ENCODE measurements around the gene MFSD1. TPM values are rescaled to one million over a fixed set of nuclear protein-coding genes. Genes with fewer than 3 reads are reported as not detected.

Gene MFSD1
- total RNA-seq, 2 experiments from 2014 or later: 26.0 to 27.3 TPM

DNA sequence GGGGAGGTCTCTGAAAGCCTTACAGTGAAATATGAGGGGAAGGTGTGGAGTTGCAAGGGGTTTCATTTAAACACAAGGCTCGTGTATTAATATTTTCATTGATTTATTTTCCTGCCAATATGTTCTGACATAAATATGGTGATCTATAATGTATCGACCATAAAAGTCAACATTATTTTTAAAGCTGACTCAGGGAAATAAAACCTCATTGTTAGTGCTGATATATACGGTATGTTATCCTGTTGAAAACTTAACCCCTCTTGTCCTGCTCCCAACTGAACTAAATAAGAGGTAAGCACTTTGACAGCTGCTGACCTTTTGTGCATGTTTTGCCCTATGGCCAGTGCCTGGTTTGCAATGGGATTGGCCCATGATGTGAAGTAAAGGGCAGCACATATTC is 47.9 kb downstream of the MFSD1 start:
- H3K4me1 ChIP-seq (ENCODE audit: insufficient read depth, low read length, poor library complexity, severe bottlenecking): no peaks in the 10 kb centered on the region
- no peak overlapping the region for H3K4me3 ChIP-seq (ENCODE audit: low read depth, low read length, poor library complexity, severe bottlenecking)
- POLR2A ChIA-PET: no interaction called here
- no peak overlapping the region for H2AFZ ChIP-seq (ENCODE audit: low read length)
- no peak overlapping the region for H3K4me2 ChIP-seq (ENCODE audit: low read length)
- intact Hi-C loops (cut with micrococcal nuclease; ENCODE audit: unreplicated experiment): no loop called here
- TF ChIP-seq, protein P1, sequence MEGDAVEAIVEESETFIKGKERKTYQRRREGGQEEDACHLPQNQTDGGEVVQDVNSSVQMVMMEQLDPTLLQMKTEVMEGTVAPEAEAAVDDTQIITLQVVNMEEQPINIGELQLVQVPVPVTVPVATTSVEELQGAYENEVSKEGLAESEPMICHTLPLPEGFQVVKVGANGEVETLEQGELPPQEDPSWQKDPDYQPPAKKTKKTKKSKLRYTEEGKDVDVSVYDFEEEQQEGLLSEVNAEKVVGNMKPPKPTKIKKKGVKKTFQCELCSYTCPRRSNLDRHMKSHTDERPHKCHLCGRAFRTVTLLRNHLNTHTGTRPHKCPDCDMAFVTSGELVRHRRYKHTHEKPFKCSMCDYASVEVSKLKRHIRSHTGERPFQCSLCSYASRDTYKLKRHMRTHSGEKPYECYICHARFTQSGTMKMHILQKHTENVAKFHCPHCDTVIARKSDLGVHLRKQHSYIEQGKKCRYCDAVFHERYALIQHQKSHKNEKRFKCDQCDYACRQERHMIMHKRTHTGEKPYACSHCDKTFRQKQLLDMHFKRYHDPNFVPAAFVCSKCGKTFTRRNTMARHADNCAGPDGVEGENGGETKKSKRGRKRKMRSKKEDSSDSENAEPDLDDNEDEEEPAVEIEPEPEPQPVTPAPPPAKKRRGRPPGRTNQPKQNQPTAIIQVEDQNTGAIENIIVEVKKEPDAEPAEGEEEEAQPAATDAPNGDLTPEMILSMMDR (conservative IDR thresholded peaks at IDR 0.05; ENCODE audit: low read length): no peak
- no peak for TF ChIP-seq EZH2phosphoT487 (IDR thresholded peaks at IDR 0.05; ENCODE audit: borderline replicate concordance, low read depth, low read length)
- H4K20me1 ChIP-seq (ENCODE audit: insufficient read depth, low read length): no peaks in the 10 kb centered on the region
- no TSS peak for BruUV-seq (replicated peaks)
- no peak for DNase-seq (ENCODE audit: low spot score)
- H3K9me2 ChIP-seq (ENCODE audit: insufficient read depth, low read length): no peaks in the 10 kb centered on the region
- CTCF ChIA-PET (ENCODE audit: unreplicated experiment): no interaction called here
- no peak overlapping the region for H3K27ac ChIP-seq (ENCODE audit: low read depth, low read length, poor library complexity, severe bottlenecking)
- no peaks in the 10 kb centered on the region for H3K36me3 ChIP-seq (ENCODE audit: insufficient read depth, low read length)
- no peaks in the 10 kb centered on the region for H3K9me3 ChIP-seq (ENCODE audit: low read length)
- no peaks in the 10 kb centered on the region for H3K79me2 ChIP-seq (ENCODE audit: insufficient read depth, low read depth, low read length)

DNA sequence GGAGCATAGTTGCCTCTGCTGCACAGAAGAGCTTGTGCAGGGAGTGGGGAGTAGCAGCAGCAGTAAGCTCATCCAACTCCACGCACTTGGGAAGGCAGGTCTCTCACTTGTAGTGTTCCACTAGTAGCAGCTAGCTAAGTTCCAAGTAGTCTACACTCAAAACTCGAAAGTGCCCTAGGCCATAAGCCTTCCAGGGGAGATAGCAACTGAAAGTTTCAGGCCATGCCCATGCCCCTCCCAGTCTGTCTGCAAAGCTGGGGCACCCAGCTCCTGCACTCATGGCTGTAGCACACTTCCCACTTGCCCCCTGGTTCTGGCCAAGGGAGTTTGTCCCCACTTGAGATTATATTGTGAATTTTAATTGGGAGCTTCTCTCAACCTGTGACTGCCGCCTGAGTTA is 57.5 kb downstream of the MFSD1 start:
- CTCF ChIA-PET (ENCODE audit: unreplicated experiment): no interaction called here
- DNase-seq (ENCODE audit: low spot score): no peak
- POLR2A ChIA-PET: no interaction called here

DNA sequence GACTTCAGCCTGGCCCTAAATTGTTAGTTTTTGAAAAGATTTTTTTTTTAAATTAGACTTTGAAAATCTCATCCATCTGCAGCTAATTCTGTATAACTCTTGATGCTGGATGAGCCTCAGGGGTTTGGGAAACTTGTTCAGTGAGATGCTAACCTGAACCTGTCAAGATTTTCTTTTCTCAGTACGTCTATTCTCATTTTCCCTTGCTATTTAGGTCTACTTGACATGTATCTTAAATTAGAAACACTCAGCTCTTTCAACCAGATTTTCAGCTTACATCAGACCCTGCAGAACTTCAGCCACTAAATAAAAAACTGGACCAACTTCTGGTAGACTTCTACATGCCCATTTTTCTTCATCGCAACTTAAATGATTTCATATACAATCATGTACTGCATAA is 61.4 kb downstream of the MFSD1 start:
- no peaks in the 10 kb centered on the region; the same call in 1 of the 2 replicates for H4K20me1 ChIP-seq (ENCODE audit: insufficient read depth, low read length)
- no peaks in the 10 kb centered on the region for H3K79me2 ChIP-seq (ENCODE audit: insufficient read depth, low read depth, low read length)
- H3K4me2 ChIP-seq (ENCODE audit: low read length): no peak overlapping the region
- BruUV-seq (replicated peaks): no TSS peak
- no peak for TF ChIP-seq EZH2phosphoT487 (IDR thresholded peaks at IDR 0.05; ENCODE audit: borderline replicate concordance, low read depth, low read length)
- TF ChIP-seq, protein P1 (conservative IDR thresholded peaks at IDR 0.05; ENCODE audit: low read length): no peak
- no peaks in the 10 kb centered on the region for H3K4me1 ChIP-seq (ENCODE audit: insufficient read depth, low read length, poor library complexity, severe bottlenecking)
- POLR2A ChIA-PET: interaction anchor here (0.8 to 1.6 kb wide), 3 partner anchors 70 to 385 kb away, joined by 3 to 5 read pairs (median 3); no protein-coding TSS in a partner anchor
- H3K9me3 ChIP-seq (ENCODE audit: low read length): no peaks in the 10 kb centered on the region
- DNase-seq (ENCODE audit: low spot score): no peak
- H3K36me3 ChIP-seq (ENCODE audit: insufficient read depth, low read length): no peaks in the 10 kb centered on the region
- H2AFZ ChIP-seq (ENCODE audit: low read length): no peak overlapping the region
- H3K9me2 ChIP-seq (ENCODE audit: insufficient read depth, low read length): no peaks in the 10 kb centered on the region
- no peak overlapping the region for H3K4me3 ChIP-seq (ENCODE audit: low read depth, low read length, poor library complexity, severe bottlenecking)
- no peak overlapping the region for H3K27ac ChIP-seq (ENCODE audit: low read depth, low read length, poor library complexity, severe bottlenecking)
- CTCF ChIA-PET (ENCODE audit: unreplicated experiment): no interaction called here
- intact Hi-C loops (cut with micrococcal nuclease; ENCODE audit: unreplicated experiment): no loop called here

More for the DNA sequence above, 57.5 kb downstream of the MFSD1 start:
- H2AFZ ChIP-seq (ENCODE audit: low read length): no peak overlapping the region
- no peaks in the 10 kb centered on the region for H3K9me2 ChIP-seq (ENCODE audit: insufficient read depth, low read length)
- no peaks in the 10 kb centered on the region for H3K36me3 ChIP-seq (ENCODE audit: insufficient read depth, low read length)
- H3K27ac ChIP-seq (ENCODE audit: low read depth, low read length, poor library complexity, severe bottlenecking): no peak overlapping the region
- intact Hi-C loops (cut with micrococcal nuclease; ENCODE audit: unreplicated experiment): no loop called here
- H3K4me3 ChIP-seq (ENCODE audit: low read depth, low read length, poor library complexity, severe bottlenecking): no peak overlapping the region
- no TSS peak for BruUV-seq (replicated peaks)
- no peaks in the 10 kb centered on the region; the same call in 1 of the 2 replicates for H4K20me1 ChIP-seq (ENCODE audit: insufficient read depth, low read length)
- no peak overlapping the region for H3K4me2 ChIP-seq (ENCODE audit: low read length)
- H3K9me3 ChIP-seq (ENCODE audit: low read length): no peaks in the 10 kb centered on the region
- TF ChIP-seq EZH2phosphoT487 (IDR thresholded peaks at IDR 0.05; ENCODE audit: borderline replicate concordance, low read depth, low read length): no peak
- H3K4me1 ChIP-seq (ENCODE audit: insufficient read depth, low read length, poor library complexity, severe bottlenecking): no peaks in the 10 kb centered on the region
- H3K79me2 ChIP-seq (ENCODE audit: insufficient read depth, low read depth, low read length): no peaks in the 10 kb centered on the region
